GM23338 (cell line): ENCODE measurements around the gene CPD. TPM values are rescaled to one million over a fixed set of nuclear protein-coding genes. Genes with fewer than 3 reads are reported as not detected.

Experiments
- CREB1 ChIP-seq: fragments of 250-450 bp; sonication (Bioruptor Pico); IDR thresholded peaks from 2 replicates; pipeline ENCODE4 v1.5.0; 2020; ENCODE audit warnings: low read depth, mild to moderate bottlenecking, moderate library complexity
- CTCF ChIP-seq, 2 experiments: fragments of 200-600 bp in 1 of 2; sonication (generic) in 1 of 2; conservative IDR thresholded peaks; 2 replicates each; pipeline versions ENCODE4 v1.5.1 to v1.6.1; 2016 to 2017; ENCODE audit warnings: antibody characterized with exemption in 2 of 2, low read depth in 2 of 2, mild to moderate bottlenecking in 2 of 2, moderate library complexity in 1 of 2
- EZH2 ChIP-seq: fragments of 200-600 bp; sonication (generic); IDR thresholded peaks from one replicate; pipeline ENCODE4 v1.8.0; 2017; ENCODE audit warnings: antibody characterized with exemption, mild to moderate bottlenecking, low read depth; ENCODE audit not compliant: unreplicated experiment
- EZH2phosphoT487 ChIP-seq: fragments of 200-600 bp; sonication (generic); IDR thresholded peaks from one replicate; pipeline ENCODE4 v1.8.1; 2018; ENCODE audit warnings: antibody characterized with exemption; ENCODE audit not compliant: unreplicated experiment
- JUNB ChIP-seq: IDR thresholded peaks from one replicate; pipeline ENCODE4 v1.6.1; 2016; ENCODE audit warnings: antibody characterized with exemption; ENCODE audit not compliant: unreplicated experiment
- POLR2AphosphoS5 ChIP-seq: IDR thresholded peaks from 2 replicates; pipeline ENCODE4 v1.6.1; 2016; ENCODE audit warnings: antibody characterized with exemption, low read depth
- REST ChIP-seq: IDR thresholded peaks from one replicate; pipeline ENCODE4 v1.6.1; 2018; ENCODE audit warnings: antibody characterized with exemption; ENCODE audit not compliant: unreplicated experiment
- ZNF114 ChIP-seq: fragments of 250-450 bp; sonication (Bioruptor Pico); IDR thresholded peaks from 2 replicates; pipeline ENCODE4 v1.5.0; 2020; ENCODE audit warnings: mild to moderate bottlenecking, moderate library complexity
- ZNF331 ChIP-seq: fragments of 250-450 bp; sonication (Bioruptor Pico); IDR thresholded peaks from 2 replicates; pipeline ENCODE4 v1.5.0; 2020; ENCODE audit warnings: low read depth, mild to moderate bottlenecking, moderate library complexity
- polyA plus RNA-seq: library from polyadenylated mRNA; unstranded; fragments of >200 nt; fragmentation: Nextera tagmentation; extraction: Ambion mirVana; gene quantifications from 2 replicates; pipeline ENCODE4 v1.2.1, GENCODE V29; 2016
- total RNA-seq: library from RNA; depleted of rRNA; stranded (reverse); fragments of >200 nt; shearing (Covaris generic); gene quantifications from 2 replicates; pipeline ENCODE4 v1.2.3, GENCODE V29; 2014
- TF ChIP-seq, protein P1 (sequence below): fragments of 250-450 bp; sonication (Bioruptor Pico); IDR thresholded peaks from 2 replicates; pipeline ENCODE4 v1.5.0; 2020; ENCODE audit warnings: mild to moderate bottlenecking, moderate library complexity

Gene CPD
- total and polyA plus RNA-seq, 2 experiments from 2014 or later = 6.2 to 57.8 TPM

- TF ChIP-seq, protein P1, sequence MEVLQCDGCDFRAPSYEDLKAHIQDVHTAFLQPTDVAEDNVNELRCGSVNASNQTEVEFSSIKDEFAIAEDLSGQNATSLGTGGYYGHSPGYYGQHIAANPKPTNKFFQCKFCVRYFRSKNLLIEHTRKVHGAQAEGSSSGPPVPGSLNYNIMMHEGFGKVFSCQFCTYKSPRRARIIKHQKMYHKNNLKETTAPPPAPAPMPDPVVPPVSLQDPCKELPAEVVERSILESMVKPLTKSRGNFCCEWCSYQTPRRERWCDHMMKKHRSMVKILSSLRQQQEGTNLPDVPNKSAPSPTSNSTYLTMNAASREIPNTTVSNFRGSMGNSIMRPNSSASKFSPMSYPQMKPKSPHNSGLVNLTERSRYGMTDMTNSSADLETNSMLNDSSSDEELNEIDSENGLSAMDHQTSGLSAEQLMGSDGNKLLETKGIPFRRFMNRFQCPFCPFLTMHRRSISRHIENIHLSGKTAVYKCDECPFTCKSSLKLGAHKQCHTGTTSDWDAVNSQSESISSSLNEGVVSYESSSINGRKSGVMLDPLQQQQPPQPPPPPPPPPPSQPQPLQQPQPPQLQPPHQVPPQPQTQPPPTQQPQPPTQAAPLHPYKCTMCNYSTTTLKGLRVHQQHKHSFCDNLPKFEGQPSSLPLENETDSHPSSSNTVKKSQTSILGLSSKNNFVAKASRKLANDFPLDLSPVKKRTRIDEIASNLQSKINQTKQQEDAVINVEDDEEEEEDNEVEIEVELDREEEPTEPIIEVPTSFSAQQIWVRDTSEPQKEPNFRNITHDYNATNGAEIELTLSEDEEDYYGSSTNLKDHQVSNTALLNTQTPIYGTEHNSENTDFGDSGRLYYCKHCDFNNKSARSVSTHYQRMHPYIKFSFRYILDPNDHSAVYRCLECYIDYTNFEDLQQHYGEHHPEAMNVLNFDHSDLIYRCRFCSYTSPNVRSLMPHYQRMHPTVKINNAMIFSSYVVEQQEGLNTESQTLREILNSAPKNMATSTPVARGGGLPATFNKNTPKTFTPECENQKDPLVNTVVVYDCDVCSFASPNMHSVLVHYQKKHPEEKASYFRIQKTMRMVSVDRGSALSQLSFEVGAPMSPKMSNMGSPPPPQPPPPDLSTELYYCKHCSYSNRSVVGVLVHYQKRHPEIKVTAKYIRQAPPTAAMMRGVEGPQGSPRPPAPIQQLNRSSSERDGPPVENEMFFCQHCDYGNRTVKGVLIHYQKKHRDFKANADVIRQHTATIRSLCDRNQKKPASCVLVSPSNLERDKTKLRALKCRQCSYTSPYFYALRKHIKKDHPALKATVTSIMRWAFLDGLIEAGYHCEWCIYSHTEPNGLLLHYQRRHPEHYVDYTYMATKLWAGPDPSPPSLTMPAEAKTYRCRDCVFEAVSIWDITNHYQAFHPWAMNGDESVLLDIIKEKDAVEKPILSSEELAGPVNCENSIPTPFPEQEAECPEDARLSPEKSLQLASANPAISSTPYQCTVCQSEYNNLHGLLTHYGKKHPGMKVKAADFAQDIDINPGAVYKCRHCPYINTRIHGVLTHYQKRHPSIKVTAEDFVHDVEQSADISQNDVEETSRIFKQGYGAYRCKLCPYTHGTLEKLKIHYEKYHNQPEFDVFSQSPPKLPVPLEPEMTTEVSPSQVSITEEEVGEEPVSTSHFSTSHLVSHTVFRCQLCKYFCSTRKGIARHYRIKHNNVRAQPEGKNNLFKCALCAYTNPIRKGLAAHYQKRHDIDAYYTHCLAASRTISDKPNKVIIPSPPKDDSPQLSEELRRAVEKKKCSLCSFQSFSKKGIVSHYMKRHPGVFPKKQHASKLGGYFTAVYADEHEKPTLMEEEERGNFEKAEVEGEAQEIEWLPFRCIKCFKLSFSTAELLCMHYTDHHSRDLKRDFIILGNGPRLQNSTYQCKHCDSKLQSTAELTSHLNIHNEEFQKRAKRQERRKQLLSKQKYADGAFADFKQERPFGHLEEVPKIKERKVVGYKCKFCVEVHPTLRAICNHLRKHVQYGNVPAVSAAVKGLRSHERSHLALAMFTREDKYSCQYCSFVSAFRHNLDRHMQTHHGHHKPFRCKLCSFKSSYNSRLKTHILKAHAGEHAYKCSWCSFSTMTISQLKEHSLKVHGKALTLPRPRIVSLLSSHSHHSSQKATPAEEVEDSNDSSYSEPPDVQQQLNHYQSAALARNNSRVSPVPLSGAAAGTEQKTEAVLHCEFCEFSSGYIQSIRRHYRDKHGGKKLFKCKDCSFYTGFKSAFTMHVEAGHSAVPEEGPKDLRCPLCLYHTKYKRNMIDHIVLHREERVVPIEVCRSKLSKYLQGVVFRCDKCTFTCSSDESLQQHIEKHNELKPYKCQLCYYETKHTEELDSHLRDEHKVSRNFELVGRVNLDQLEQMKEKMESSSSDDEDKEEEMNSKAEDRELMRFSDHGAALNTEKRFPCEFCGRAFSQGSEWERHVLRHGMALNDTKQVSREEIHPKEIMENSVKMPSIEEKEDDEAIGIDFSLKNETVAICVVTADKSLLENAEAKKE (CRISPR knock-in tag) = no peak
- TF ChIP-seq EZH2 = no peak
- no peak for TF ChIP-seq ZNF114 (CRISPR knock-in tag)
- TF ChIP-seq JUNB = no peak
- TF ChIP-seq EZH2phosphoT487 = no peak
- no peak for TF ChIP-seq CTCF (conservative IDR thresholded peaks at IDR 0.05; ENCODE audit: low read depth in 2 of 2)
- TF ChIP-seq REST = no peak
- no peak for TF ChIP-seq CREB1
- TF ChIP-seq ZNF331 (CRISPR knock-in tag) = no peak
- TF ChIP-seq POLR2AphosphoS5 = no peak
These were observed 33.7 kb upstream of the CPD start (continued) for GRCh38 chr17:30345089-30345433.
